ENCODE data around the gene CUBN. TPM values are rescaled to one million over a fixed set of nuclear protein-coding genes. Genes with fewer than 3 reads are reported as not detected.

CUBN gene
- total RNA-seq, 1 donor from 2014 or later, result 1.3 TPM

GRCh38 chr10:16776896-16777295 lies 352.7 kb downstream of the CUBN start:
- Histone ChIP-seq H3K36me3 (peaks cover 12% of the 10 kb centered on the region), H3K27me3 (no peaks in the 10 kb centered on the region), H3K4me1 (peaks cover 5% of the 10 kb centered on the region), H3K9me3 (no peaks in the 10 kb centered on the region), H3K27ac (peak overlapping the region; percentile 28), H3K4me3 (no peak overlapping the region)
- TF ChIP-seq CTCF (IDR thresholded peaks at IDR 0.05), result no peak
- DNase-seq, result no peak
- no peak for ATAC-seq
- intact Hi-C loops (cut with DNase I), result no loop called here

Other genes with a start within 250 kb of the CUBN start
- 9.2 TPM for gene TRDMT1, start 71.9 kb upstream of the CUBN start, total RNA-seq
- gene VIM, start 98.4 kb upstream of the CUBN start, total RNA-seq, result 1,272 TPM

Data from upper lobe of right lung (tissue), 1 donor.